SU-DHL-6 (cell line): ENCODE results near the gene RPL7A.

Source experiments
- H2AFZ ChIP-seq: fragments of 200-600 bp; sonication (generic); 2 replicates; pipeline ENCODE4 v1.6.1; 2014; ENCODE audit warnings: low read depth, mild to moderate bottlenecking, moderate library complexity, mixed read lengths, antibody characterized with exemption, low read length; ENCODE audit not compliant: severe bottlenecking
- H3F3A ChIP-seq: fragments of 200-600 bp; shearing (Covaris generic); 2 replicates; pipeline ENCODE4 v1.6.0; 2016; ENCODE audit warnings: antibody characterized with exemption, mild to moderate bottlenecking; ENCODE audit not compliant: insufficient read depth
- H3K27ac ChIP-seq: fragments of 200-600 bp; sonication (generic); 2 replicates; pipeline ENCODE4 v1.5.1; 2016; ENCODE audit warnings: low read depth, mild to moderate bottlenecking, low read length, moderate library complexity, mixed read lengths
- H3K27me3 ChIP-seq: fragments of 200-600 bp; sonication (generic), shearing (Covaris generic); 2 replicates; pipeline ENCODE4 v1.6.0; 2014; ENCODE audit warnings: mild to moderate bottlenecking, low read length
- H3K36me3 ChIP-seq: fragments of 200-600 bp; sonication (generic); 2 replicates; pipeline ENCODE4 v1.6.1; 2014; ENCODE audit warnings: mild to moderate bottlenecking, low read length, mixed read lengths
- H3K4me2 ChIP-seq: fragments of 300-600, 200-600 bp; shearing (Covaris generic), sonication (generic); 2 replicates; pipeline ENCODE4 v1.6.0; 2014; ENCODE audit warnings: low read length, low read depth, mild to moderate bottlenecking; ENCODE audit not compliant: poor library complexity, severe bottlenecking
- H3K4me3 ChIP-seq: fragments of 200-600 bp; sonication (generic); 2 replicates; pipeline ENCODE4 v1.5.1; 2014; ENCODE audit warnings: antibody characterized with exemption, low read length, mild to moderate bottlenecking, mixed read lengths; ENCODE audit not compliant: insufficient read depth, poor library complexity, severe bottlenecking
- H3K79me2 ChIP-seq: fragments of 200-600 bp; sonication (generic); 2 replicates; pipeline ENCODE4 v1.6.1; 2014; ENCODE audit warnings: mild to moderate bottlenecking, low read length, moderate library complexity; ENCODE audit not compliant: insufficient read depth
- H3K9ac ChIP-seq: fragments of 200-600 bp; sonication (generic); 2 replicates; pipeline ENCODE4 v1.7.0; 2014; ENCODE audit warnings: mild to moderate bottlenecking, low read length
- H3K9me2 ChIP-seq: fragments of 200-600 bp; sonication (generic); replicated peaks from 2 replicates; pipeline ENCODE4 v1.6.1; 2014; ENCODE audit warnings: low read length; ENCODE audit not compliant: insufficient read depth
- H3K9me3 ChIP-seq: fragments of 200-600 bp; sonication (generic); 2 replicates; pipeline ENCODE4 v1.6.1; 2014; ENCODE audit warnings: low read length, mixed read lengths; ENCODE audit not compliant: insufficient read depth
- H4K20me1 ChIP-seq: fragments of 200-600 bp; sonication (generic); 2 replicates; pipeline ENCODE4 v1.6.1; 2014; ENCODE audit warnings: low read depth, mild to moderate bottlenecking, antibody characterized with exemption, low read length, moderate library complexity, mixed read lengths
- EZH2phosphoT487 ChIP-seq: fragments of 200-600 bp; sonication (generic), shearing (Covaris generic); conservative IDR thresholded peaks from 2 replicates; pipeline ENCODE4 v1.6.1; 2018; ENCODE audit warnings: mild to moderate bottlenecking, antibody characterized with exemption, low read length, moderate library complexity, mixed read lengths
- TF ChIP-seq, protein P1 (sequence below): fragments of 200-600 bp; sonication (generic); IDR thresholded peaks from one replicate; pipeline ENCODE4 v1.5.1; 2017; ENCODE audit warnings: antibody characterized with exemption, mild to moderate bottlenecking, low read length, moderate library complexity; ENCODE audit not compliant: insufficient read depth, poor library complexity, severe bottlenecking

Gene RPL7A

DNA sequence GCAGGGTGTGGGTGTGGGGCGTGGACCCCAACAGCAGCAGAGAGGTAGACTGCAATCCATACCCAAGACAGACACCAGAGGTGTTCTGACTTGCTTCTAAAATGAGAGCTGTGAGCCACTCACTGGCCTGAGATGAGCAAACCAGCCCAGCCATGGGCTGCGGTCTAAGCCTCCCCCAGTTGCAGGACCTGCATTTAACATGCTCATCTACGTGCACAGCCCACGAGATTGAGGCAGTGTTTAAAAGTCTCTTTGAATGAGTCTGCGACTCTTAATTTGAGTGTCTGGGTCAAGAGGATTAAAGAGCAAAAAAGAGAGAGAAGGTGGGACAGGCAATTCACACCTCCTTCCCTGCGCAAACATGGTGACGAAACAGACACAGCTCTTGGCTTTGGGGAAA is 21.9 kb downstream of the RPL7A start:
- no peaks in the 10 kb centered on the region; the same call in 1 of the 2 replicates for H4K20me1 ChIP-seq
- H3F3A ChIP-seq, result no peaks in the 10 kb centered on the region
- TF ChIP-seq, protein P1, sequence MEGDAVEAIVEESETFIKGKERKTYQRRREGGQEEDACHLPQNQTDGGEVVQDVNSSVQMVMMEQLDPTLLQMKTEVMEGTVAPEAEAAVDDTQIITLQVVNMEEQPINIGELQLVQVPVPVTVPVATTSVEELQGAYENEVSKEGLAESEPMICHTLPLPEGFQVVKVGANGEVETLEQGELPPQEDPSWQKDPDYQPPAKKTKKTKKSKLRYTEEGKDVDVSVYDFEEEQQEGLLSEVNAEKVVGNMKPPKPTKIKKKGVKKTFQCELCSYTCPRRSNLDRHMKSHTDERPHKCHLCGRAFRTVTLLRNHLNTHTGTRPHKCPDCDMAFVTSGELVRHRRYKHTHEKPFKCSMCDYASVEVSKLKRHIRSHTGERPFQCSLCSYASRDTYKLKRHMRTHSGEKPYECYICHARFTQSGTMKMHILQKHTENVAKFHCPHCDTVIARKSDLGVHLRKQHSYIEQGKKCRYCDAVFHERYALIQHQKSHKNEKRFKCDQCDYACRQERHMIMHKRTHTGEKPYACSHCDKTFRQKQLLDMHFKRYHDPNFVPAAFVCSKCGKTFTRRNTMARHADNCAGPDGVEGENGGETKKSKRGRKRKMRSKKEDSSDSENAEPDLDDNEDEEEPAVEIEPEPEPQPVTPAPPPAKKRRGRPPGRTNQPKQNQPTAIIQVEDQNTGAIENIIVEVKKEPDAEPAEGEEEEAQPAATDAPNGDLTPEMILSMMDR, result no peak
- no peak for TF ChIP-seq EZH2phosphoT487
- H3K27me3 ChIP-seq, result no peaks in the 10 kb centered on the region
- H3K27ac ChIP-seq, result no peak overlapping the region
- no peaks in the 10 kb centered on the region for H3K9me2 ChIP-seq
- H3K36me3 ChIP-seq, result peaks cover 6% of the 10 kb centered on the region; the same call in 1 of the 2 replicates
- no peak overlapping the region for H3K9ac ChIP-seq
- H3K4me2 ChIP-seq, result no peak overlapping the region
- H3K9me3 ChIP-seq, result no peaks in the 10 kb centered on the region
- no peak overlapping the region for H2AFZ ChIP-seq
- peaks cover 79% of the 10 kb centered on the region for H3K79me2 ChIP-seq
- H3K4me3 ChIP-seq, result no peak overlapping the region

DNA sequence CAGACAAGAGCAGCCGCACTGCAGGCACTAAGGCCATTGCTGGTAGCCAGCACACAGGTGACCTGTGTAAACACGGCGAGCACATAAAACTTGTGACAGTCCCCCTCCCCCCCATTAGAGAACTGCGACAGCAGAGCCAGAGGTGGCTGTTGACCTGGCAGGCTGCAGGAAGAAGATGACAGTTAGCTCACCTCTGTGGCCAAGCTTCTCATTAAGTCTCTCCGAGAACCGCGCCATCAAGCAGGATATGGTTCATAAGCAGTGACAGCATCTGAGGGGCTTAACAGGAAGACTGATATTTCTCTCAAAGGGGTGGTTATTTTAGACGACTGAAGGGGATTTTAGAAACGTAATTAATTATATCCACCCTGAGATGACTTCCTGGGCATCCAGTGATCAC is 22.7 kb downstream of the RPL7A start:
- H3K79me2 ChIP-seq, result peaks cover 86% of the 10 kb centered on the region
- no peak overlapping the region for H3K4me3 ChIP-seq
- no peak overlapping the region for H3K27ac ChIP-seq
- no peaks in the 10 kb centered on the region for H3K9me3 ChIP-seq
- H3K4me2 ChIP-seq, result no peak overlapping the region
- peaks cover 6% of the 10 kb centered on the region; the same call in 1 of the 2 replicates for H3K36me3 ChIP-seq
- H3K27me3 ChIP-seq, result no peaks in the 10 kb centered on the region
- no peaks in the 10 kb centered on the region for H3F3A ChIP-seq
- H3K9ac ChIP-seq, result no peak overlapping the region
- H3K9me2 ChIP-seq, result no peaks in the 10 kb centered on the region
- TF ChIP-seq, protein P1, result no peak
- TF ChIP-seq EZH2phosphoT487, result no peak
- no peak overlapping the region for H2AFZ ChIP-seq
- no peaks in the 10 kb centered on the region; the same call in 1 of the 2 replicates for H4K20me1 ChIP-seq

DNA sequence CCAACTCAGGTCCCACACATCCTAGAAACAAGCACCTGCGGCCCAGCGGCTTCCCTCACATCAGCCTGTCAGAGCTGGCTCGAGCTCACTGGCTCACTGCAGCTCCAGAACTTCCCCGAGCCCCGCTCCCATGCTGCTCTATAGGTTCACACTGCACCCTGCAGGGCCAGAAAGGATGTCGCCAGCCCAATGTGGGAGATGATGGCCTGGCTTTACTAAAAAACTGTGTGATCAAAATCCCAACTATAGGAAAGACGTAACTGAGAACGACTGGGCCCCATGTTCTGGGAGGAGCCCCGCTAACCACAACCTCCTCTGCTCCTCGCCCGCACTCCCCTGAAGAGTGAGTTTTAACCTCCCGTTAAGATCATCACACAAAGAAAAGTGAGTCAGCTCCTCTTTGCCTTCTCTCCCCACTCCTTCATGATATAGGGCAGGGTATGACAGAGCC is 23.3 kb downstream of the RPL7A start:
- H3K4me3 ChIP-seq, result no peak overlapping the region
- peaks cover 82% of the 10 kb centered on the region for H3K79me2 ChIP-seq
- no peaks in the 10 kb centered on the region for H3F3A ChIP-seq
- H3K27ac ChIP-seq, result no peak overlapping the region
- no peak overlapping the region for H3K9ac ChIP-seq
- no peaks in the 10 kb centered on the region; the same call in 1 of the 2 replicates for H4K20me1 ChIP-seq
- H3K9me3 ChIP-seq, result no peaks in the 10 kb centered on the region
- TF ChIP-seq, protein P1, result no peak
- no peak for TF ChIP-seq EZH2phosphoT487
- H3K4me2 ChIP-seq, result no peak overlapping the region
- no peak overlapping the region for H2AFZ ChIP-seq
- H3K9me2 ChIP-seq, result no peaks in the 10 kb centered on the region
- 0 out of 2 replicates have a peak, but pooled peaks cover under 1% of the 10 kb centered on the region for H3K36me3 ChIP-seq
- no peaks in the 10 kb centered on the region for H3K27me3 ChIP-seq
